ENCODE measurements around the gene CSNK1G1.

Gene CSNK1G1

GRCh38 chr15:64151727-64152506 lies 204.1 kb downstream of the CSNK1G1 start, which contains the start of gene SNX22:
Gene SNX22, plus strand, starts transcription at chr15:64151731. Its CDS starts 45 bp downstream, at chr15:64151776.
- DNase-seq: no peak

DNA sequence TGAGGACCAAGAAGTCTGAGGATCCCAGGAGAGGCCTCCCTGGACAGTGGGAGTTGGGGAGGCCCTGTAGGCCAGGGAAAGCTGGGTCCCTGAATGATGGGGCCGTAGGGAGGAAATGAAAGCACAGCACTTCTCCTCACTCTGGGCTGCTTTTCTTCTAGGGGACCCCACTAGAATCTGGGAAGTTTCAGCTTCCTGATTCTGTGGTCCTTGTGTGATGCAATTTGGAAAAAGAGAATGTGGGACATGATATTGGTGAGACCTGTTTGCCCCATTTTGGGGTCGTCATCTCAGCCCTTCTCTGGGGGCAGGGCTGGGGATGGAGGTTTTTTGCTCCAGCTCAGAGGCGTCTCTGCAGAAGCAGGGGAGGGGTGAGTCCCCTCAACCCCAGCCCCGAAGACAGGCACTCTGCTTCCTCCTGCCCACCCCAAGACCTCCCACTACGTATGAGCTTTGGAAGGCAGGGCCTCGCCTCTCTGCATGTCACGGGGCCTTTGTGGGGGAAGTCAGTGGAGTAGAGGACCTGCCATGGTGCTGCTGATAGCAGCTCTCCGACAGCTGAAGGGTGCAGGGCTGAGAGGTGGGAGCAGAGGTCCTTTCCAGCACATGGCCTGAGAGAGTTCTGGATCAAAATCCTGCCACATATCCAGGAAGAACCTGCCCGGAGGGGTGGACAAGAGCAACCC lies 205.9 kb downstream of the CSNK1G1 start:
- DNase-seq: no peak

GRCh38 chr15:64149424-64149823 lies 206.5 kb downstream of the CSNK1G1 start:
- DNase-seq: peak; percentile 6

DNA sequence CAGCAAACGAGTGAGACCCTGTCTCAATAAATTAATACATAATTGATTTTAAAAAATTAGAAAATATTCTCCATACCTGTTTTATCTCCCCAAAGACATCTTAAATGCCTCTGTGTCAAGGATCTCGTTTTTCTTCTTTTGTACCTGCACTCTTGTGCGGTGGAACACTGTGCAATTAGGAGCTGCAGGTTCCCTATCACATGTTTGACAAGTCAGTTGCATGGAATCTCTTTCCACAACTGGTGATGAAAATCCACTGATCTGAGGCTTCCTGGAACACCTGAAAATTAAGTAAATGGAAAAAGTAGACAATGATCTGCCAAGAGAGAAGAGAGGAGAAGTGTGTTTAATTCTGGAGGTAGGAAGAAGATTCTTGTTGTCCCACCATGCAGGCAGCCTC lies 207.4 kb downstream of the CSNK1G1 start:
- DNase-seq: no peak

DNA sequence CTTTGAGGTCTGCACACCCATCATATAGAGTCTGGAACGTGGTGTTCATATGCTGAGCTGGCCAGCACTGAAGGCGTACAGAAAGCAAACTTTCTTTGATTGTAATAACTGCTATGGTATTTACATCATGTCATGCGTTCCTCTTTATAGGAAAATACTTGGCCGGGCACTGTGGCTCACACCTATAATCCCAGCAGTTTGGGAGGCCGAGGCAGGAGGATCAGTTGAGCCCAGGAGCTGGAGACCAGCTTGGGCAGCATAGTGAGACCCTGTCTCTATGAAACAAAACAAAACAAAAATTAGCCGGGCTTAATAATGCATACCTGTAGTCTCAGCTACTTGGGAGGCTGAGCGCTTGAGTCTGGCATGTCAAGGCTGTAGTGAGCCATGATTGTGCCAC lies 207.8 kb downstream of the CSNK1G1 start:
- no peak for DNase-seq

GRCh38 chr15:64146885-64147681 lies 208.9 kb downstream of the CSNK1G1 start:
- no peak for DNase-seq

DNA sequence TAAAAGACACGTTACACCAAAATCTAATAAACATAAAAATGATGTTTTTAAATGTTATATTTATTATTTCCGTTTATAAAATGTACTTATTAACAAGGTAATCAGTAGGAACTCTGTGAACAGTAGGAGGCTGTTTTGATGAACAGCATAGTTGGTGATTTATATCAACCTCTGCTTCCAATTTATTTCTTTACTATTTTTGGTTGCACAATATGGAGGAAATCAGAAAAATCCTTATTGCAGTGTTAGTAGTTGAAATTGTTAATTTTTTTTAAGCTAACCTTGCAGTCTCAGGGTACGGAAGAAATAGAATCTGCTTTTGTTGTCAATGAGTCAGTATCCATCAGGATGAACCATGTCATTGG lies 209.5 kb downstream of the CSNK1G1 start:
- DNase-seq: no peak

- no peak for DNase-seq
These were observed 209.9 kb downstream of the CSNK1G1 start for GRCh38 chr15:64146041-64146440.

- no peak for DNase-seq
These were observed 211.2 kb downstream of the CSNK1G1 start for GRCh38 chr15:64144565-64145281.

- DNase-seq: no peak
These were observed 211.8 kb downstream of the CSNK1G1 start for GRCh38 chr15:64144192-64144564.

DNA sequence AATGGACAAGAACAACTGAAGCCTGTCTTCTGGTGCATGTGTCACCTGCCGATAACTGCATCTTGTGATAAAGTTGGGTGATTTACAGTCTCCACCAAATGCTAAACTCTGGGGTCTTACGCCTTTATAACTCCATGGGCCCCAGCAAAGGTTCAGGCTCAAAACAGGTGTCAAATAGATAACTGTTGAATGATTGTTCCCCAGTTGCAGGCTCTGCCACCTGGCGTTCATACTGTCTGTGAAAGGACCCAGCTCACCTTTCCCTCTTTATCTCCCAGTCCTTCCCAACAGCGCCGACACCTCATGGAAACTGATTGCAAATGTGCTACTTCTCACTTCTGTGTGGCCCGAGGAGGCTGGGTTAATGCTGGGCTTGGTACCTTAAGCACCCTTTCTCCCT lies 212.7 kb downstream of the CSNK1G1 start:
- DNase-seq: no peak

DNA sequence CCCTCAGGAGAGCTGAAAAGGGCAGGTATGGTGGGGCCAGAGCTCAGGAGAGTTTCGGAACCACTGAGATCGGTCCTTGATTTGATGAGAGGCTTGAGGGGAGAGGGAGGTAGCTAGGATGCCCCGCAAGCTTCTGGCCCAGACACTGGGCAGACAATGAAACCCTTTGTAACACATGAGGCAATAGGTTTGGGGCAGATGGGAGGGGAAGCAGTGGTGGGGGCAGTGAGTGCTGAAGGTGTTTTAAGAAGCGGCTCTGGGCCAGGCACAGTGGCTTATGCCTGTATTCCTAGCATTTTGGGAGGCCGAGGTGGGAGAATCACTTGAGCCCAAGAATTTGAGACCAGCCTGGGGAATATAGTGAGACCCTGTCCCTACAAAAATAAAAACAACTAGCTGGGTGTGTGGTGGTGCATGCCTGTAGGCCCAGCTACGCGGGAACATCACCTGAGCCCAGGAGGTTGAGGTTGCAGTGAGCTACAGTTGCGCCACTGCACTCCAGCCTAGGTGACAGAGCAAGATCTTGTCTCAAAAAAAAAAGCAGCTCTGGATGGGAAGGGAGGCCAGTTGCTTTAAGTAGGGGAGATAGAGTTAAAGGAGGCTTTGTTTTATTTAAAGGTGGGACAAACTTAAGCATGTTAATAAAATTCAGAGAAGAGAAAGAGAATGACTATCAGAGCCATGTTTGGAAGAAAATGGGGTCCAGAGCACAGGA lies 214.0 kb downstream of the CSNK1G1 start:
- no peak for DNase-seq

DNA sequence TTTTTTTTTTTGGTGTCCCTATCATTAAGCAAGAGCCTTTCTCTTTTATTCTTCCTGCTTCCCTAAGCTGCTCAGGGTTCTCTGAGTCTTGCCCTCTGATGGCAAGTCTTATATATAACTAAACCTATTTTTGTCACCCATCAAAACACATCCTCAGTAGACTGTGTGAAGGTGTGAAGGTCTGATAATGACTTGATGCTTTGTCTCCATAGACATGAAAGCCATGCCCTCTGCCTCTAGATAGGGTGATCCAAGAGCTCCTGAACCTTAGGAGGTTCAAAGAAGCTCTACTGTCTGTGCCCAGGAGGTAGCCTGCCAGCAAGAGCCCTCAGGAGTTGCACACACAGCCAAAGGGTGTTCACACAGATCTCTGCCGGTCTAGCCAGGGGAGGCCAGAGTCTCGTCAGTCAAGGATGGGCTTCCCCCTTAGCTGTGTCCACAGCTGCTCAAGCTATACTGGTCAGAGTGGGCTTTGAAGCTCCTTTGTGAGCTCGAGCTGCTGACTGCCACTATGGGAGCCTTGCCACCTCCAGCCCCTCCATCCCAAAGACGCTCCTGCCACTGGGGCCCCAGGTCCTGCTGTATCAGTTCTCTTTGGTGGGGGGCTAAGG lies 217.5 kb downstream of the CSNK1G1 start:
- DNase-seq: no peak

DNA sequence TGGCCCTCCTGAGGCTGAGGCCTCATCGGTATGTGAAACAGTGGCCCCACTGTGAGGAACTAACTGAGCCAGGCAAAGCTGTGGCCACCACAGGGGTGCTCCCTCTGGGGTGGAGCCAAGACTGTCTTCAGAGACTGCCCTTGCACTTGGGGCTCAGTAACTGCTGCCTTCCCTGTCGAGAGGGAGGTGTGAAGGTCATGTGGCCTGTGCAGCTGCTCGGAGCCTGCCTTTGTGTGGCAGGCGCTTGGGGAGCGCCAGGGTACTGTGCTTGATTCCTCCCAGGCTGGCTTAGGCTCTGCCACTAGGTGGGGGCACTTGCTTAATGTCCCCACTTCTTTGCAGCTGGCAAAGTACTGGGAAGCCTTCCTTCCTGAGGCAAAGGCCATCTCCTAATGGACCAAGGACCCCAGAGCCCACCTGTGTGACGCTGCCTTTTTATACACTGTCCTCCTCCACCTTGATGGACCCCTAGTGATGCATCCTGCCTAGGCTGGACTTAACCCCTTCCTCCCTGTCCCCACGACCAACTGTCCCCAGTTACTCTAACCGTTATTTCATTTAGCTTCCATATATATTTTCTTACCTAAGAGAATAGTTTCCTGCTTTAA lies 218.6 kb downstream of the CSNK1G1 start:
- DNase-seq: no peak

DNA sequence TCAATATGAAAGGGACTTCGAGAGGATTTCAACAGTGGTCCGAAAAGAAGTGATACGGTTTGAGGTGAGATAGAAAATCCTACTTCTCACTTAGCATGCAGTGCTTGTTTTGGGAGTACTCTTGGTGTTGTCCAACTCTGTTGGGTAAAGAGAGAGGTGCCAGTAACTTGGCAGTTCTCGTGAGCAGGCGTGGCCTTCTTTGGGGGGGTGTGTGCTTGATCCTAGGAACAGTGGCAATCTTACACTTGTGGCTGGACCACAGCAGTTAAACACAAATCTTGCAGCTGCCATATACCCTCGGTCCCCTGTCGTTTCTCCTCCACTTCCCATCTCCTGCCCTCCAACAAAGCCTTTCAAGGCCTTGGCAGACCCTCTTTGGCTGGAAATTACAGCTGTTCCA lies 219.6 kb downstream of the CSNK1G1 start:
- DNase-seq: no peak

- DNase-seq: no peak
These were observed 221.6 kb downstream of the CSNK1G1 start for GRCh38 chr15:64134345-64134829.

DNA sequence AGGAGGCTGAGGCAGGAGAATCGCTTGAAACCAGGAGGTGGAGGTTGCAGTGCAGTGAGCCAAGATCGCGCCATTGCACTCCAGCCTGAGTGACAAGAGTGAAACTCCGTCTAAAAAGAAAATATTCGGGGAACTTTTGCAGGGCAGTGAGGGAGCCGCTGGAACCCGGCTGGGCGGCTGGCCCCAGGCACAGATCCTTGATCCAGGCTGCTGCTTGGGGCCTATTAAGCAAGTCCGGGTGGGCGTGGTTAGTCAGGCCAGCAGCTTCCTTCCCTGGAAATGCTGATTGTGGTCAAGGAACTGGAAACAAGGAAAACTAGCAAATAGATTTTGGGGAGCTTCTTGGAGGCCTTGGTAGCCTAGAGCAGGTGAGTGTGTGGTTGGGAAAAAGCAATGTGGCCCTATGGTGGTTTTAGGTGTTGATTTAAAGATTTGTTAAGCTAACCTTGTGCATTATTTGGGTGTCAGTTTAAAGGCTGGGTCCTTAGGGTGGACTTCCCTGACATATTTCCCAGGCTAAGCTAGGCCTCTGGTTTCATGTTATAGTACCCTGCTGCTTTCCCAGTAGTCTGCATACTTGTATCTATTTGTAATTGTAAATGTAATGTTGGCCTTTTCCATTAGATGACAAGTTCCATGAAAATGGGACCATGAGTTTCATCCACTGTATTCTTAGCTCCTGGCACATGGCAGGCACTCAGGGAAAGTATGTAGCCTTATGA lies 222.2 kb downstream of the CSNK1G1 start:
- DNase-seq: no peak

GRCh38 chr15:64132217-64132616 lies 223.8 kb downstream of the CSNK1G1 start:
- DNase-seq: no peak

- no peak for DNase-seq
These were observed 224.4 kb downstream of the CSNK1G1 start for GRCh38 chr15:64131547-64131946.

- DNase-seq: no peak
These were observed 225.8 kb downstream of the CSNK1G1 start for GRCh38 chr15:64130159-64130558.
